ENCODE results near the gene SLC7A10. TPM values are rescaled to one million over a fixed set of nuclear protein-coding genes. Genes with fewer than 3 reads are reported as not detected.

The SLC7A10 gene
- total RNA-seq, 1 experiment from 2014 or later = 2.9 TPM

GRCh38 chr19:33231511-33231910 is 5.9 kb upstream of the SLC7A10 start:
- no peak overlapping the region for H3K23ac ChIP-seq (ENCODE audit: insufficient read length, low read depth, low read length)
- Mint-ChIP-seq H3K36me3 (ENCODE audit: insufficient read depth in 1 of 3, low read depth in 3 of 3) (peaks cover 6 to 17% (median 7%) of the 10 kb centered on the region in 3 experiments; a peak in 5 of 7 replicates), H3K4me3 (no peak overlapping the region), H3K4me1 (peaks cover 0 to 6% of the 10 kb centered on the region in 2 experiments; a peak in 1 of 4 replicates), H3K27ac (no peak overlapping the region), H3K9me3 (peaks cover 20 to 21% of the 10 kb centered on the region in 2 experiments), H3K27me3 (ENCODE audit: low read depth) (peaks cover 44% of the 10 kb centered on the region)
- no peak overlapping the region for H3K18ac ChIP-seq (ENCODE audit: insufficient read length, low read depth, low read length)
- no peak overlapping the region for H3K4ac ChIP-seq (ENCODE audit: low read depth, low read length)
- no peak overlapping the region for H4K91ac ChIP-seq (ENCODE audit: insufficient read length, low read depth, low read length)
- H3K79me1 ChIP-seq (ENCODE audit: insufficient read depth, low read depth, low read length, poor library complexity, severe bottlenecking) = no peaks in the 10 kb centered on the region
- no peak overlapping the region for H2AK5ac ChIP-seq (ENCODE audit: insufficient read length, low read length)
- no peaks in the 10 kb centered on the region for H3K9me3 ChIP-seq (ENCODE audit: control insufficient read depth, low read depth, low read length)
- H3K9ac ChIP-seq (ENCODE audit: extremely low read depth, insufficient read length, low read length) = no peak overlapping the region
- peaks cover under 1% of the 10 kb centered on the region; the same call in 1 of the 2 replicates for H3K27me3 ChIP-seq (ENCODE audit: insufficient read depth, low read length)
- whole genome bisulfite sequencing (ENCODE audit: extremely low coverage, insufficient read length, low lambda C conversion rate) = no CpG with 5 or more reads among the region's 5 CpGs
- H4K5ac ChIP-seq (ENCODE audit: insufficient read length, low read depth, low read length) = no peak overlapping the region
- no peak overlapping the region for H3K14ac ChIP-seq (ENCODE audit: insufficient read depth, low read length)
- no peak overlapping the region for H3K27ac ChIP-seq (ENCODE audit: insufficient read length, low read depth, low read length)
- H2AFZ ChIP-seq (ENCODE audit: low read length) = no peak overlapping the region
- H3K23me2 ChIP-seq (ENCODE audit: insufficient read length, low read depth, low read length, poor library complexity, severe bottlenecking) = peaks cover 4% of the 10 kb centered on the region
- no peak overlapping the region for H3K56ac ChIP-seq (ENCODE audit: insufficient read length, low read depth, low read length)
- H3K79me2 ChIP-seq (ENCODE audit: insufficient read depth, low read length) = no peaks in the 10 kb centered on the region
- no peak for DNase-seq
- H3K4me1 ChIP-seq (ENCODE audit: insufficient read depth, low read length) = no peaks in the 10 kb centered on the region
- no peak for TF ChIP-seq CTCF (conservative IDR thresholded peaks at IDR 0.05)
- no peak overlapping the region for H2BK5ac ChIP-seq (ENCODE audit: insufficient read length, low read length)
- H4K8ac ChIP-seq (replicated peaks; ENCODE audit: insufficient read length, low read depth, low read length) = no peak overlapping the region
- no peaks in the 10 kb centered on the region for H4K20me1 ChIP-seq (ENCODE audit: control insufficient read depth, insufficient read depth, insufficient read length)
- no peak overlapping the region for H3T11ph ChIP-seq (ENCODE audit: low read length)
- no peak overlapping the region for H2BK12ac ChIP-seq (ENCODE audit: insufficient read length, low read depth, low read length)
- no peak overlapping the region for H2BK15ac ChIP-seq (ENCODE audit: low read depth, low read length)
- no peak overlapping the region for H2BK20ac ChIP-seq (ENCODE audit: low read depth, low read length, poor library complexity, severe bottlenecking)
- no peak overlapping the region for H2BK120ac ChIP-seq (ENCODE audit: low read depth, low read length, poor library complexity, severe bottlenecking)
- H3K4me2 ChIP-seq (ENCODE audit: insufficient read depth, insufficient read length, low read length) = no peak overlapping the region
